Type B pancreatic cell (in vitro differentiated cells): ENCODE results near the gene HOXD13. TPM values are rescaled to one million over a fixed set of nuclear protein-coding genes. Genes with fewer than 3 reads are reported as not detected.

Experiments used
- DNase-seq: peaks from one replicate; pipeline ENCODE4 v3.0.0; 2021; ENCODE audit warnings: mixed read lengths; ENCODE audit not compliant: unreplicated experiment; ENCODE audit errors: extremely low spot score
- H3K27ac Mint-ChIP-seq: 2 replicates; pipeline ENCODE4 v1.8.0; 2021; ENCODE audit warnings: mild to moderate bottlenecking, mixed read lengths
- H3K27me3 Mint-ChIP-seq: 2 replicates; pipeline ENCODE4 v1.8.0; 2021; ENCODE audit warnings: mixed read lengths
- H3K36me3 Mint-ChIP-seq: 2 replicates; pipeline ENCODE4 v1.8.0; 2021; ENCODE audit warnings: mixed read lengths
- H3K4me1 Mint-ChIP-seq: one replicate; pipeline ENCODE4 v1.8.0; 2021; ENCODE audit warnings: mixed read lengths; ENCODE audit not compliant: unreplicated experiment
- H3K4me3 Mint-ChIP-seq: 2 replicates; pipeline ENCODE4 v1.8.0; 2021; ENCODE audit warnings: mild to moderate bottlenecking, mixed read lengths
- H3K9me3 Mint-ChIP-seq: 2 replicates; pipeline ENCODE4 v1.8.0; 2021; ENCODE audit warnings: mixed read lengths
- total RNA-seq: library from RNA; stranded (reverse); gene quantifications from 2 replicates; pipeline ENCODE4 v1.2.1, GENCODE V29; 2021; ENCODE audit warnings: low replicate concordance
- TF ChIP-seq, protein P1 (sequence below): fragments of 200-600 bp; sonication (generic); conservative IDR thresholded peaks from 2 replicates; pipeline ENCODE4 v1.5.0; 2021; ENCODE audit warnings: antibody characterized with exemption, mild to moderate bottlenecking

The HOXD13 gene
- total RNA-seq, 1 donor from 2014 or later = 0.43 TPM

DNA sequence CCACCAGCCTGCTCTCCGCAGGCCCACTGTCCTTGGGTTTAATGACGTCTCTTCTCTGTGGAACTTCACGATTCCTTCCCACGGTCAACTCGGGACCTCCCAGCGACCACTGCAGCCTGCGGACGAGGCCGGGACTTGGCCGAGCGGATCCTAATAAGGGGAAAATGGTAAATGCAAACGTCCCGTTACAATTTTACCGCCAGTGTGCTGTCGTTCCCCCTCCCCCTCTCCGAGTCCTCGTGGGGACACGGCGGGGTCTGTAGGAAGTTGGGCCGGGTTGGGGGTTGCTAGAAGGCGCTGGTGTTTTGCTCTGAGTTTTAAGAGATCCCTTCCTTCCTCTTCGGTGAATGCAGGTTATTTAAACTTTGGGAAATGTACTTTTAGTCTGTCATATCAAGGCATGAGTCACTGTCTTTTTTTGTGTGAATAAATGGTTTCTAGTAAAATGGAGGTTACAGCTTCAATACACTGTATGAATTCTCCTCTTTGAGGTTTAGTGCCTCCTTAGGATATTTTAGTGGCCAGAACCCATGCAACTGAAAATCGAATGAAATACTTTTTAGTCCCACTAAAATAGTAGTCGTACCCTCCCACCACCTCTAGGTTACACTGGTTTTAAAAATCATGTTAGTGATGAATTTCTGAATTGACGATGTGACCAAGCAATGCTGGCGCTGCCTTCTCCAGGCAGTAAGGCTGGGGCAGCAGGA, 16.8 kb downstream of the HOXD13 start:
- no peaks in the 10 kb centered on the region for H3K9me3 Mint-ChIP-seq
- peak; percentile 60 for DNase-seq
- H3K4me3 Mint-ChIP-seq = peak overlapping the region; percentile 68
- peaks cover 92% of the 10 kb centered on the region for H3K27me3 Mint-ChIP-seq
- TF ChIP-seq, protein P1, sequence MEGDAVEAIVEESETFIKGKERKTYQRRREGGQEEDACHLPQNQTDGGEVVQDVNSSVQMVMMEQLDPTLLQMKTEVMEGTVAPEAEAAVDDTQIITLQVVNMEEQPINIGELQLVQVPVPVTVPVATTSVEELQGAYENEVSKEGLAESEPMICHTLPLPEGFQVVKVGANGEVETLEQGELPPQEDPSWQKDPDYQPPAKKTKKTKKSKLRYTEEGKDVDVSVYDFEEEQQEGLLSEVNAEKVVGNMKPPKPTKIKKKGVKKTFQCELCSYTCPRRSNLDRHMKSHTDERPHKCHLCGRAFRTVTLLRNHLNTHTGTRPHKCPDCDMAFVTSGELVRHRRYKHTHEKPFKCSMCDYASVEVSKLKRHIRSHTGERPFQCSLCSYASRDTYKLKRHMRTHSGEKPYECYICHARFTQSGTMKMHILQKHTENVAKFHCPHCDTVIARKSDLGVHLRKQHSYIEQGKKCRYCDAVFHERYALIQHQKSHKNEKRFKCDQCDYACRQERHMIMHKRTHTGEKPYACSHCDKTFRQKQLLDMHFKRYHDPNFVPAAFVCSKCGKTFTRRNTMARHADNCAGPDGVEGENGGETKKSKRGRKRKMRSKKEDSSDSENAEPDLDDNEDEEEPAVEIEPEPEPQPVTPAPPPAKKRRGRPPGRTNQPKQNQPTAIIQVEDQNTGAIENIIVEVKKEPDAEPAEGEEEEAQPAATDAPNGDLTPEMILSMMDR = peak; percentile 22
- H3K27ac Mint-ChIP-seq = no peak overlapping the region
- H3K4me1 Mint-ChIP-seq = peaks cover 14% of the 10 kb centered on the region
- H3K36me3 Mint-ChIP-seq = no peaks in the 10 kb centered on the region

GRCh38 chr2:176109946-176110345, 17.4 kb downstream of the HOXD13 start:
- no peak overlapping the region for H3K27ac Mint-ChIP-seq
- no peaks in the 10 kb centered on the region for H3K9me3 Mint-ChIP-seq
- peaks cover 11% of the 10 kb centered on the region for H3K4me1 Mint-ChIP-seq
- TF ChIP-seq, protein P1 = no peak
- H3K36me3 Mint-ChIP-seq = no peaks in the 10 kb centered on the region
- H3K4me3 Mint-ChIP-seq = no peak overlapping the region
- DNase-seq = no peak
- peaks cover 92% of the 10 kb centered on the region for H3K27me3 Mint-ChIP-seq

DNA sequence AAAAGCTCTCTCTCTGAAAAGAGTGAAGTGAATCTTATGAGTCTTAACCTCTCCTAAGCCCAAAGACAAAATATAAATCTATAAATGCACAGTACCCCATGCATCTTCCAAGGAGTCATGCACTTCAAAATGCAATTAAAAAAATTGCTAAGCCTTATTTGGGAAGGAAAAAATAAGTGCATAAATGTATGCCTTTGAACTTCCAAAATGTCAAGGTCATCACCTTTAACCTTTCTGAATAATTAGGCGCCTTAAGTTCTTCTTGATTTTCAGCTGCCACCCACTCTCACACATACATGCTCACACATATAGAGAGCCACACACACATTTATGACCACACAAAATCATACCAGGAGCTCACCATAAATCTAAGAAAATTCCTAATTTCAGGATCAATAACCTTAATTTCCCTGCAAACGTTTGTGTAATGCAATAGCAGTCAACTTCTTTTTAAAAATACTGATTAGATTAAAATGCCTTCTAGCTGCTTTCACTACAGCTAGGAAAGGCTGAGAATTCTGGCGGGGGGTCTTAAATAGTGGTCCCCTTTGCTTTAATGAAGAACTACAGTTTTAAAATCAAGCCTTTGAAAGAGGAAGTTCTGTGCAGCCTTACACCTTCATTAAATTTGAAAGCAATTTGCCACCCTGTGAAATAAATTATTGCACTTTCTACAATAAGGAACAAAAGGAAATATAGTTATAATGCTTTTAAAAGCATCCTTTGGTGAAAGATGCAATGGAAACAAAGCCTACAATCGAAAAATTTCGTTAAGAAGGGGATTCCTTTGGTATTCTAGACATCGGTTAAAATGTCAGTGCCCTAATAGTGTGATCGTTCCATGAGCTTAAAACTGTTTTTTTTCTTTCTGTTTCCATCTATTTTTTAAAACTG, 18.1 kb downstream of the HOXD13 start:
- Mint-ChIP-seq H3K27ac (peak overlapping the region; percentile 81), H3K4me1 (peaks cover 9% of the 10 kb centered on the region), H3K36me3 (no peaks in the 10 kb centered on the region), H3K27me3 (peaks cover 92% of the 10 kb centered on the region), H3K4me3 (peak overlapping the region; percentile 56), H3K9me3 (no peaks in the 10 kb centered on the region)
- TF ChIP-seq, protein P1 = no peak
- DNase-seq = no peak

GRCh38 chr2:176111309-176111663, 18.8 kb downstream of the HOXD13 start:
- peaks cover 3% of the 10 kb centered on the region for H3K4me1 Mint-ChIP-seq
- no peaks in the 10 kb centered on the region for H3K36me3 Mint-ChIP-seq
- peak; percentile 79 for DNase-seq
- H3K27ac Mint-ChIP-seq = peak overlapping the region; percentile 81
- peak overlapping the region; percentile 56 for H3K4me3 Mint-ChIP-seq
- peaks cover 92% of the 10 kb centered on the region for H3K27me3 Mint-ChIP-seq
- TF ChIP-seq, protein P1 = peak; percentile 82
- H3K9me3 Mint-ChIP-seq = no peaks in the 10 kb centered on the region

DNA sequence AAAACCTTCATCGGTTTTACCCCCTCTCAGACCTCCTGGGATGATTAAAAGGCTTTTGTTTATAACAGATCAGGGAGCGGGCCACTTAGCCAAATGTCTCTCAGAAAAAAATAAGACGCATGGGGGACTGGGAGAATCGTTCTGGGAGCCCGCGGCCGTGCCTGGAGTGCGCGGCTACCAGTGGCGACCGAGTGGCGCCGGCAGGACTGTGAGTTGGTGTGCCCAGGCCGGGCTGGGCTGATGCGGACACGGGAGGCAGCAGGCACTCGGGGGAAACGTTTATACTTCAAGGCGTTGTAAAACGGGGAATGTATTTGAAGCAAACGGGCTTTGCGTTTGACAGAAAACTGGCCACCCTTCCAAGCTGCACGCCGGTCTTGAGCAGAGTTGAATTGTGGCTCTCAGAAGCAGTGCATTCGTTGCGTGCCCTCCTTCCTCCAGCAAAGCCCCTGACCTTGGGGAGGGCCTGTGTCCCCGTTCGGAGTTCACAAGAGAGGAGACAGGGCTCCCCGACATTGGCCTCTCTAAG, 19.4 kb downstream of the HOXD13 start:
- DNase-seq = peak; percentile 59
- peaks cover 4% of the 10 kb centered on the region for H3K9me3 Mint-ChIP-seq
- H3K4me3 Mint-ChIP-seq = peak overlapping the region; percentile 7
- TF ChIP-seq, protein P1 = no peak
- no peaks in the 10 kb centered on the region for H3K4me1 Mint-ChIP-seq
- H3K27ac Mint-ChIP-seq = no peak overlapping the region
- peaks cover 95% of the 10 kb centered on the region for H3K27me3 Mint-ChIP-seq
- peaks cover 3% of the 10 kb centered on the region for H3K36me3 Mint-ChIP-seq
